Trophoblast cell (in vitro differentiated cells and primary cell): Measurements from ENCODE around the gene DNAJA2.
"Not testable (repeated sequence)": the region's sequence is repeated elsewhere in the genome, so short reads cannot be mapped to it uniquely, and the experiment has no call there.

Experiments used
- DNase-seq, 2 donors: peaks; one replicate each; pipeline ENCODE4 v3.0.0-alpha.2; 2016
- H2AFZ ChIP-seq: 2 replicates; pipeline ENCODE4 v1.6.1; 2013; ENCODE audit warnings: low read length, moderate library complexity, mild to moderate bottlenecking; ENCODE audit not compliant: insufficient read depth, poor library complexity
- H2AK5ac ChIP-seq: 2 replicates; pipeline ENCODE4 v1.6.1; 2013; ENCODE audit warnings: mild to moderate bottlenecking, low read length
- H2BK120ac ChIP-seq: 2 replicates; pipeline ENCODE4 v1.6.1; 2013; ENCODE audit warnings: low read length, mild to moderate bottlenecking, moderate library complexity; ENCODE audit not compliant: insufficient read depth, poor library complexity
- H2BK12ac ChIP-seq: 2 replicates; pipeline ENCODE4 v1.6.1; 2013; ENCODE audit warnings: mild to moderate bottlenecking, low read length, moderate library complexity
- H2BK5ac ChIP-seq: 2 replicates; pipeline ENCODE4 v1.6.1; 2013; ENCODE audit warnings: low read length, low read depth, moderate library complexity, mild to moderate bottlenecking; ENCODE audit not compliant: poor library complexity
- H3K14ac ChIP-seq: 2 replicates; pipeline ENCODE4 v1.6.1; 2013; ENCODE audit warnings: mild to moderate bottlenecking, low read length
- H3K18ac ChIP-seq: 2 replicates; pipeline ENCODE4 v1.6.1; 2013; ENCODE audit warnings: mild to moderate bottlenecking, low read length
- H3K23ac ChIP-seq: 2 replicates; pipeline ENCODE4 v1.6.1; 2013; ENCODE audit warnings: low read length
- H3K27ac ChIP-seq: 2 replicates; pipeline ENCODE4 v1.5.1; 2013; ENCODE audit warnings: low read depth, mild to moderate bottlenecking, inconsistent platforms, low read length, moderate library complexity
- H3K27me3 ChIP-seq: 2 replicates; pipeline ENCODE4 v1.6.1; 2013; ENCODE audit warnings: inconsistent platforms, mild to moderate bottlenecking, low read length, moderate library complexity; ENCODE audit not compliant: insufficient read depth
- H3K36me3 ChIP-seq, 2 experiments: 1 replicate in 1 of 2; 2 replicates in 1 of 2; pipeline ENCODE4 v1.6.1; 2013; ENCODE audit warnings: low read length in 2 of 2, mild to moderate bottlenecking in 2 of 2, moderate library complexity in 1 of 2; ENCODE audit not compliant: insufficient read depth in 2 of 2, control insufficient read depth in 1 of 2
- H3K4ac ChIP-seq: 2 replicates; pipeline ENCODE4 v1.6.1; 2013; ENCODE audit warnings: low read depth, mild to moderate bottlenecking, low read length, moderate library complexity
- H3K4me1 ChIP-seq, 2 experiments: 1 replicate in 1 of 2; 2 replicates in 1 of 2; pipeline ENCODE4 v1.6.1; 2013; ENCODE audit warnings: low read length in 2 of 2, mild to moderate bottlenecking in 2 of 2, moderate library complexity in 1 of 2; ENCODE audit not compliant: insufficient read depth in 2 of 2, control insufficient read depth in 1 of 2
- H3K4me2 ChIP-seq: 2 replicates; pipeline ENCODE4 v1.6.1; 2013; ENCODE audit warnings: inconsistent platforms, mild to moderate bottlenecking, low read length, moderate library complexity
- H3K4me3 ChIP-seq: 2 replicates; pipeline ENCODE4 v1.5.1; 2013; ENCODE audit warnings: mild to moderate bottlenecking, low read depth, low read length, inconsistent platforms
- H3K79me1 ChIP-seq: one replicate; pipeline ENCODE4 v1.6.1; 2013; ENCODE audit warnings: low read length
- H3K79me2 ChIP-seq: 2 replicates; pipeline ENCODE4 v1.6.1; 2013; ENCODE audit warnings: low read length, mild to moderate bottlenecking; ENCODE audit not compliant: control insufficient read depth, insufficient read depth, poor library complexity
- H3K9ac ChIP-seq: 2 replicates; pipeline ENCODE4 v1.6.1; 2013; ENCODE audit warnings: mild to moderate bottlenecking, low read length
- H3K9me3 ChIP-seq: 2 replicates; pipeline ENCODE4 v1.6.1; 2013; ENCODE audit warnings: low read depth, mild to moderate bottlenecking, control low read depth, inconsistent platforms, low read length; ENCODE audit not compliant: insufficient read depth
- H4K12ac ChIP-seq: 2 replicates; pipeline ENCODE4 v1.6.1; 2013; ENCODE audit warnings: low read depth, mild to moderate bottlenecking, low read length, moderate library complexity
- H4K8ac ChIP-seq: 2 replicates; pipeline ENCODE4 v1.6.1; 2013; ENCODE audit warnings: low read depth, mild to moderate bottlenecking, low read length, moderate library complexity
- H4K91ac ChIP-seq: one replicate; pipeline ENCODE4 v1.6.1; 2013; ENCODE audit warnings: low read depth, mild to moderate bottlenecking, low read length, moderate library complexity
- WGBS: extraction: QIAGEN DNeasy Blood & Tissue Kit; methylation state at CpG from one replicate; pipeline ENCODE4 v1.1.7; 2013; ENCODE audit warnings: missing lambda C conversion rate; ENCODE audit not compliant: insufficient read length, insufficient coverage; ENCODE audit errors: extremely low coverage; 5-methylcytosine and 5-hydroxymethylcytosine counted together

The DNAJA2 gene

GRCh38 chr16:47008612-47009011 is 35.1 kb upstream of the DNAJA2 start:
- no peak for DNase-seq

GRCh38 chr16:47008174-47008573 is 34.7 kb upstream of the DNAJA2 start:
- Histone ChIP-seq H3K4me2 (no peak overlapping the region), H2BK120ac (no peak overlapping the region), H3K18ac (no peak overlapping the region), H3K4me3 (no peak overlapping the region), H4K8ac (no peak overlapping the region), H3K36me3 (no peaks in the 10 kb centered on the region), H3K4me1 (no peaks in the 10 kb centered on the region), H3K79me1 (no peaks in the 10 kb centered on the region), H3K27ac (no peak overlapping the region), H3K14ac (no peak overlapping the region), H3K9me3 (no peaks in the 10 kb centered on the region), H3K9ac (no peak overlapping the region), H4K12ac (no peak overlapping the region), H4K91ac (no peak overlapping the region), H3K79me2 (no peaks in the 10 kb centered on the region), H2BK12ac (no peak overlapping the region), H2AFZ (no peak overlapping the region), H2BK5ac (no peak overlapping the region), H3K4ac (no peak overlapping the region), H3K23ac (no peak overlapping the region), H3K27me3 (no peaks in the 10 kb centered on the region), H2AK5ac (no peak overlapping the region)
- WGBS = no CpG with 5 or more reads among the region's 4 CpGs
- no peak for DNase-seq

More at GRCh38 chr16:47008612-47009011, 35.1 kb upstream of the DNAJA2 start:
- Histone ChIP-seq H3K14ac (no peak overlapping the region), H4K12ac (no peak overlapping the region), H2BK5ac (no peak overlapping the region), H3K4me3 (no peak overlapping the region), H2AK5ac (no peak overlapping the region), H3K27ac (no peak overlapping the region), H3K36me3 (no peaks in the 10 kb centered on the region), H2BK120ac (no peak overlapping the region), H3K4ac (no peak overlapping the region), H3K9ac (no peak overlapping the region), H3K79me1 (no peaks in the 10 kb centered on the region), H3K27me3 (no peaks in the 10 kb centered on the region), H3K23ac (no peak overlapping the region), H2BK12ac (no peak overlapping the region), H3K18ac (no peak overlapping the region), H3K4me1 (no peaks in the 10 kb centered on the region), H2AFZ (no peak overlapping the region), H3K79me2 (no peaks in the 10 kb centered on the region), H3K4me2 (no peak overlapping the region), H4K91ac (no peak overlapping the region), H4K8ac (no peak overlapping the region), H3K9me3 (no peaks in the 10 kb centered on the region)
- no CpG with 5 or more reads among the region's 2 CpGs for WGBS

DNA sequence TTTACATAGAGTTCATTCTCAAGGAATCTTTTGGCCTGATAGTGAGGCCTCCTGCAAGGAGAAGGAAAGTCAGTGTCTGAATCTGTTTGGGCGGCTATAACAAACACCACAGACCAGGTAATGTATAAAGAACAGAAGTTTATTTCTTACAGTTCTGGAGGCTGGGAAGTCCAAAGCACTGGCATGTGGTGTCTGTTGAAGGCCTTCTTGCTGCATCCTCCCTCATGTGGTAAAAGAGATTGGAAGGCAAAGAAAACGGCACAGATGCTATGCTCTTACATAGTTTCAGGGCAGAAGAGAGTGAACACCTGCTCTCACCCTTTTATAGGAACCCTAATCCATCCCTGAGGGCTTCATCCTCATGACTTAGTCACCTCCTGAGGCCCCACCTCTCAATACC is 31.2 kb upstream of the DNAJA2 start:
- no peak overlapping the region for H3K23ac ChIP-seq
- no peaks in the 10 kb centered on the region for H3K79me1 ChIP-seq
- no peak overlapping the region for H3K14ac ChIP-seq
- H2AK5ac ChIP-seq = no peak overlapping the region
- H3K9me3 ChIP-seq = no peaks in the 10 kb centered on the region
- H3K27me3 ChIP-seq = no peaks in the 10 kb centered on the region
- no peak overlapping the region for H3K4me2 ChIP-seq
- H2BK12ac ChIP-seq = no peak overlapping the region
- no CpG with 5 or more reads among the region's 2 CpGs for WGBS
- H4K91ac ChIP-seq = no peak overlapping the region
- H3K4ac ChIP-seq = no peak overlapping the region
- H2AFZ ChIP-seq = no peak overlapping the region
- H2BK5ac ChIP-seq = no peak overlapping the region
- no peak overlapping the region for H3K27ac ChIP-seq
- H3K9ac ChIP-seq = no peak overlapping the region
- H3K18ac ChIP-seq = no peak overlapping the region
- H4K12ac ChIP-seq = no peak overlapping the region
- DNase-seq = no peak
- no peaks in the 10 kb centered on the region for H3K36me3 ChIP-seq
- H2BK120ac ChIP-seq = no peak overlapping the region
- H4K8ac ChIP-seq = no peak overlapping the region
- H3K4me1 ChIP-seq = no peaks in the 10 kb centered on the region
- no peaks in the 10 kb centered on the region for H3K79me2 ChIP-seq
- no peak overlapping the region for H3K4me3 ChIP-seq

DNA sequence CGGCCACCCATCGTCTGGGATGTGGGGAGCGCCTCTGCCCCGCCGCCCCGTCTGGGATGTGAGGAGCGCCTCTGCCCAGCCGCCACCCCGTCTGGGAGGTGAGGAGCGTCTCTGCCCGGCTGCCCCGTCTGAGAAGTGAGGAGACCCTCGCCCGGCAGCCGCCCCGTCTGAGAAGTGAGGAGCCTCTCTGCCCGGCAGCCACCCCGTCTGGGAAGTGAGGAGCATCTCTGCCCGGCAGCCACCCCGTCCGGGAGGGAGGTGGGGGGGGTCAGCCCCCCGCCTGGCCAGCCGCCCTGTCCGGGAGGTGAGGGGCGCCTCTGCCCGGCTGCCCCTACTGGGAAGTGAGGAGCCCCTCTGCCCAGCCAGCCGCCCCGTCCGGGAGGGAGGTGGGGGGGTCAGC is 26.6 kb upstream of the DNAJA2 start:
- H4K12ac ChIP-seq, H3K79me2 ChIP-seq, H2BK5ac ChIP-seq: not testable (repeated sequence)

More for the DNA sequence above, 26.6 kb upstream of the DNAJA2 start:
- WGBS = no CpG with 5 or more reads among the region's 29 CpGs
- not testable (repeated sequence) for H2BK12ac ChIP-seq, H3K36me3 ChIP-seq, H2AK5ac ChIP-seq, H3K79me1 ChIP-seq, H3K4ac ChIP-seq, H4K91ac ChIP-seq, H3K4me1 ChIP-seq, H3K9ac ChIP-seq, H4K8ac ChIP-seq, H2BK120ac ChIP-seq, H3K27ac ChIP-seq, H3K23ac ChIP-seq, H3K27me3 ChIP-seq, DNase-seq, H2AFZ ChIP-seq, H3K4me2 ChIP-seq, H3K14ac ChIP-seq, H3K9me3 ChIP-seq, H3K4me3 ChIP-seq, H3K18ac ChIP-seq
